Measurements from ENCODE around the gene HACL1. TPM values are rescaled to one million over a fixed set of nuclear protein-coding genes. Genes with fewer than 3 reads are reported as not detected.

Gene HACL1
- total RNA-seq, 2 donors from 2014 or later = 25.2 to 25.9 TPM

Other genes starting within 250 kb of the HACL1 start
- 10 to 100 TPM; 26.8 to 29.6 TPM for gene METTL6, start 174.0 kb downstream of the HACL1 start, total RNA-seq
- 10 to 100 TPM; 29.9 to 33.4 TPM for gene EAF1, start 174.0 kb downstream of the HACL1 start, total RNA-seq
- gene COLQ, start 79.9 kb downstream of the HACL1 start, total RNA-seq = 1 to 10 TPM; 1.3 to 2.0 TPM
- 10 to 100 TPM in 1 of 2 donors, 1 to 10 TPM in 1; 5.9 to 11.0 TPM for gene BTD, start 176 bp upstream of the HACL1 start, total RNA-seq
- gene ANKRD28, start 196.4 kb upstream of the HACL1 start, total RNA-seq = 10 to 100 TPM; 45.3 to 46.1 TPM

All from activated T-cell treated with anti-CD3 and anti-CD28 coated beads, Interleukin-2, amount 50 U/mL, for 72 hours (primary cell).